T follicular helper cell (primary cell): ENCODE results near the gene SLC25A11.
A peak's percentile ranks its signal among the peaks of the same experiment; 100 is the strongest.

Experiments
- DNase-seq: peaks from one replicate; pipeline ENCODE4 v3.0.0-alpha.2; 2020; ENCODE audit warnings: low read depth

The SLC25A11 gene

GRCh38 chr17:4966844-4967538 lies 27.1 kb upstream of the SLC25A11 start:
- peak; percentile 86 for DNase-seq

- DNase-seq = no peak
Measured at GRCh38 chr17:4965311-4965986, 25.6 kb upstream of the SLC25A11 start.

- no peak for DNase-seq
Measured at GRCh38 chr17:4960279-4960922, 20.6 kb upstream of the SLC25A11 start.

- no peak for DNase-seq
Measured at GRCh38 chr17:4959261-4959965, 19.6 kb upstream of the SLC25A11 start.

GRCh38 chr17:4958102-4958501 lies 18.3 kb upstream of the SLC25A11 start:
- no peak for DNase-seq

DNA sequence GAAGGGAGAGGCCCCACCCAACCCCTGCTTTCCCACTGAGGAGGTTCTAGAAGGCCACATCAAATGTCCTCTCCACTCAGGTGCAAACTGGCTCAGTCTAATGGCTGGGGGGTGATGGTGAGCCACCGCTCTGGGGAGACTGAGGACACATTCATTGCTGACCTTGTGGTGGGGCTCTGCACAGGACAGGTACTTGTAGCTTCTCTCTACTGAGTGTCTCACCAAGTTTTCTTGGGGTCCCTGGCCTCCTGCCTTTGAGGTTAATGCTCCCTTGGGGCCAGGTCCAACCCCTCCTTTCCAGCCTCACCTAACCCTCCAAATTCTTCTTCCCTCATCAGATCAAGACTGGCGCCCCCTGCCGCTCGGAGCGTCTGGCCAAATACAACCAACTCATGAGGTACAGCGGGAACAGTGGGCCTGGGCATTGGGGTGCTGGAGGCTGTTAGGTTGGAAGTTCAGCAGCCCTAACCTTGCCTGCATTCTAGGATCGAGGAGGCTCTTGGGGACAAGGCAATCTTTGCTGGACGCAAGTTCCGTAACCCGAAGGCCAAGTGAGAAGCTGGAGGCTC lies 16.7 kb upstream of the SLC25A11 start:
- DNase-seq = peak; percentile 21

GRCh38 chr17:4955091-4955490 lies 15.2 kb upstream of the SLC25A11 start:
- DNase-seq = no peak

- DNase-seq = no peak
Measured at GRCh38 chr17:4953451-4953961, 13.7 kb upstream of the SLC25A11 start.

GRCh38 chr17:4951486-4951885 lies 11.6 kb upstream of the SLC25A11 start:
- no peak for DNase-seq

- DNase-seq = no peak
Measured at GRCh38 chr17:4950746-4951204, 10.9 kb upstream of the SLC25A11 start, which contains the start of gene ENO3. TSS of gene ENO3 (plus strand) at chr17:4951119. CDS start at chr17:4951830, 711 bp downstream.

GRCh38 chr17:4950075-4950745 lies 10.4 kb upstream of the SLC25A11 start:
- DNase-seq = no peak

- DNase-seq = peak; percentile 68
Measured at GRCh38 chr17:4949321-4950074, 9.7 kb upstream of the SLC25A11 start.

DNA sequence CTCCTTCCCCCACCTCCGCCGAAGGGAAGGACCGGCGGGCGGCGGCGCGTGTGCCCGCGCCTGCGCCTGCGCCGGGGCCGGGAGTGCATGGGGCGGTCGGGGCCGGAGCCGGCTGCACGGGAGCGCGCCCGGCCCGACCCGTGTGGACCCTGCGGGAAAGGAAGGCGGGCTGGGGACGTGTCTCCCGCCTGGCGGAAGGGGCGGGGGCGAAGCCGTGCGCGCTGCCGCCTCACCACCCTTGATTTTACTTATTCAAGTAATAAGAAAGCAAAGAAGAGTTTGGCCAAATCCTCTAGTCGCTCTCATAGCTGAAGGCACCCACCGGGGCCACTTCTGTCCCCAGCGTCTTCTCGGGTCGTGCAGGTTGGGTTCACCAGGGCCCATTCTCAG lies 9.1 kb upstream of the SLC25A11 start:
- peak; percentile 47 for DNase-seq

DNA sequence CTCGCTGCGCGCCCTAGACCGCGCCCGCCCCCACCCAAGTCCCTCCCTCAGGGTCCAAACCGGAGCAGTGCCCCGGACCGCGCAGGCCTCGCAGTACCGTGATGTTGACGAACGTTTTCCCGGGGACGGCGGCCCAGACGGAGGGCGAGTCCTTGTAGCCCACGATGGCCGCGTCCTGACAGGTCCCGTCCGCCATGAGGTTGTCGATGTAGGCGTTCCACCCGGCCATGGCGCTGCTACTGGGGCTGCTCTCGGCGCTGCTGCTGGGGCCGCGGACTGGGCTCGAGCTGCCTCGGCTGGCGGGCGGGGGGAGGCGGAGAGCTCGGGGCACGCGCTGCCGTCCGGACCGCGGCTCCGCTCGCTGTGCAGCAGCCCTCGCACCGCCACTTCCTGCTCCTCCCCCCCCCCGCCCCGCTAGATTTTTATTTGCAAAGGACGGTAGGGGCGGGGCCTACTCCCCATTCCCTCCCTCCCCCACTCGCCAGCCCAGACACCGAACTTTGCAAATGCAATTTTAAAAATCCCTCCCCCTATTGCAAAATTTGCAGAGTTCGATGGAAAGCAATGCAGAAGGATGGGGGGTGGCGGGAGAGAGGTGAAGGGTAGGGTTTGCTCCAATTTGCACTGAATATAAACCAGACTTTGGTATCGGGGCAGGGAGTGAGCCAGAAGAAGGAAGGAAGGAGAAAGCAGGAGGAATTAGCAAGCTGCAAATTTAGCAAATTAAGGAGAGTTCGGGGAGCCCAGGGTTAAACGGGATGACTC lies 8.5 kb upstream of the SLC25A11 start, which contains the start of gene PFN1:
Gene PFN1, minus strand, starts transcription at position 365 of the 765 bp plus-strand sequence. Its CDS starts 136 bp downstream, at position 229.
- DNase-seq = peak; percentile 85

- peak; percentile 40 for DNase-seq
Measured at GRCh38 chr17:4947411-4948165, 7.7 kb upstream of the SLC25A11 start.

DNA sequence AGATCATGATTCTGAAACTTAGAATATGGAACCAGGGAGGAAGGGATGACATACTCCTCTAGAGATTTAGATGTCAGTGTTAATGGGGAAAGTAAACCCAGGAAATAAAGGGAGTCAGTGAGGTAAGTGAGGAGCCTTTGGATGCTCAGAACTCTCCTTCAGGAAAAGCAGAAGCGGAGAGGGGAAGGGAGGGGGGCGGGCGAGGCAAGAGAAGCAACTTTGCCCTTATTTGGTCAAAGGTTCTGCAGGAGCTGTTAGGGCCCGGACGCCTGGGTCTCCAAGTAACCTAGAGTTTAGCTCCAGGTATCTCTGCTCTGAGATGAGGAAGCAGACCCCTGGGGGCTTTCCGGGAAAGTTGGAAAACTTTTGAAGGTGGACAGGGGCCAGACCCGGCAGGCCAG lies 7.2 kb upstream of the SLC25A11 start:
- no peak for DNase-seq

DNA sequence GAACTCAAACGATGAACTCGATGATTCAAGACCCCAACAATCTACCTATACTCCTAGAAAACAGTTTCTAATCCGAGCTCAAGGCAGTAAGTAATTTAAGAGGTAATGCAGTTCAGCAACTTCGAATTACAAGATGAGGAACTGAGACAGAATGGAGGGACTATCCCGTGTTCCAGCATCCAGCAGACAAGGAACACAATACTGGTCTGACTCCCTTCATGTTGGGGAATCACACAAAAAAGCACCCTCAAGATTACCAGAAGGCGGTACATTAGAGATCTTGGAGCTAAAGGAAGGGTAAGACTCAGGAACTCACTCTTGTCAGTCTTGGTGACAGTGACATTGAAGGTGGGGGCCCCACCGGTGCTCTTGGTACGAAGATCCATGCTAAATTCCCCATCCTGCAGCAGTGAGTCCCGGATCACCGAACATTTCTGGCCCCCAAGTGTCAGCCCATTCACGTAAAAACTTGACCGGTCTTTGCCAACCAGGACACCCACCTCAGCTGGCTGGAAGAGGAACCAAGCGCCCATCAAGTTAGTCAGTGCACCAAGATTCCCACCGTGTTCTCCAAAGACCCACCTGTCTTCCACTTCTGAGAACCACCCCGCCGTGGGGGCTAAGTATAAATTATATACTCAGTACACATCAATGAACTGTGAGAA lies 6.6 kb upstream of the SLC25A11 start:
- no peak for DNase-seq

- DNase-seq = no peak
Measured at GRCh38 chr17:4945944-4946280, 6.1 kb upstream of the SLC25A11 start.
